DMS114 treated with DMSO at 0.1 percent for 48 hours (cell line): ENCODE results near the gene PIGS.

Experiments used
- DNase-seq: peaks from one replicate; lab custom pipeline; 2025; ENCODE audit not compliant: unreplicated experiment; lab: John Stamatoyannopoulos, UW

The PIGS gene

DNA sequence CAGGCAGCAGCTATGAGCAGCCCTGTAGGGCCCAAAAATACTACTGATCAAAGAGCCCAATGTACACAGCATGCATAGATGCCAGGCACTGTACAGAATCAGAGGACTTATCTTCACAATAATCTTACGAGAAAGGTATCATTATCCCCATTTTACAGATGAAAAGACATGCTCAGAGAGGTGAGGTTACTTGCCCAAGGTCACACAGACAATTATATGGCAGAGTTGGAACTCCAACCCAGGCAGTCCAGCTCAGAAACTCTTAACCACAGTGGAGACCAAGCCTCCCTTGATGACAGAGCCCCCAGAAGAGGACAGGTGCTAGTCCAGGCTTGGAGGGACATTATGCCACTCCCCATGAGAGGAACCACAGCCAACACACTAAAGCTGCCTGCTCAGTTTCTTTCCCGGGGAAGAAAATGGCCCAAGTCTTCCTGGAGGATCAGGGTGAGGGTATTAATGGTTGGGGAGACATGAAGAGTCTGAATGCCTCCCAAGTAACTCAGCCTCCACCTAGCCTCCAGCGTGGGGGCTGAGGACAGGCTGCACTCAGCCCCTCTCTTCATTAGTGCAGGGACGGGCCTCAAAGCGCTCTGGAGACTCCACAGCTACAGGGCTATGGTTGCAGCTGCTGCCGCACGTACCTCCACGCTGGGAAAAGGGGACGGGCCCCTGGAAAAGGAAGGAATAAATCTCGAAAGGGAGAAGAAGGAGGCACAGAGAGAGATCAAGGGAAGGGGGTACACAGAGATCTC, 19.7 kb downstream of the PIGS start:
- DNase-seq: no peak

DNA sequence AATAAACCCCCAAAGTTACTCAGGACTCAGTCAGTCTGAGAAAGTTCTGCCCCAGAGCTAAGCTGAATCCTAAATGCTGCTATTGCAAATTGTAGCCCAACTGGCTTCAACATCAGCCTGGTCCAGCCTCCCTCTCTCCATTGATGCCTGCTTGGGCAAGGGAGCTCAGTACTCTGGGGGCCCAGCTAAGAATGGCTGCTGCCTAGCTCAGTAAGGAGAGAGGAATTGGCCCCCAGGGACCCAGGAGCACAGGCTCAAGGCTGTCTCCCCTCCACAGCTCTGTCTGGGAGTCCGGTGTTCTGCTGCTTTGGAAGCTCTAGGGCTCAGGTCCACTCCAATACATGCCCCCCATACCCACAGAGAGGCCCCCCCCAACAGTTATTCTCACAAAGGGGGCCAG, 20.5 kb downstream of the PIGS start:
- DNase-seq: no peak

DNA sequence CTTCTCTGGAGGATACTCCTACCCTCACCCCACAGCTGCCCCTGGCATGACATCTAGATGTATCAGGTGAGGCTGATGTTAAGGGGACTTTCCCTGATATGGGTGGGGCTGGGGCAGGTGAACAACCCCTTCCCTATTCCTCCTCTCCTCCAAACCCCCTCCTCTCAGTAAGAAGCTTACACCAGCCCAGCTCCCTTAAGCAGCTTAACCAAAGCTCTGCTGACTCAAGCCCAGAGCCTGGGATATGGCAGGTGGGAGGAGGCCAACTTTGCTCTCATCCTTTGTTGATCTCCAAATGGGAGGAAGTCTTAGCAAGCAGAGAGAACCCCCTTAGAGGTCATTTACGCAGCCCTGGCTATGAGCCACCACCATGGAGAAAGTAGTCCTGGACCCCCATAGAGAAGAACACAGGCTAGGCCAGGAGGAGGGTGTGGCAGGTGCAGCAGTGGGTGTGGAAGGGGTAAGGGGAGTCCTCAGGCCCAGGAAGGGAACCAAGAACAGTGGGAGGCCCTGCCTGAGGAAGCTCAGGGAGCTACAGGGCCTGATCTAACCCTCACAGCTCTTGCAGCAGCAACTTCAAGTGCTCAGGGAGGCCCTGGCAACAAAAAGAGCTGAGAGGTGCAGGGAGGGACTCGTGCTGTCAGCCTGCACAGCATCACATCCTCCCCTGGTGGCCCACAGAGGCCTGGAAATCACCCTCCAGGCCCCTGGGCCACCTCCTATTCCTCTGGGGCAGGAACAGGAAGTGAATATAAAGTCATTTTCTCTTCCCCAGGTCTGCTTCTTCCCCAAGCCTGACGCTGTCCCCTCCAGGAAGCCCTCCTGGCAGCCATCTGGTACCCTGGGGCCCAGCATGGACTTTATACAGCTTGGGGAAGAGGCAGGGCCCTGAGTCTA, 21.8 kb downstream of the PIGS start:
- DNase-seq: no peak

DNA sequence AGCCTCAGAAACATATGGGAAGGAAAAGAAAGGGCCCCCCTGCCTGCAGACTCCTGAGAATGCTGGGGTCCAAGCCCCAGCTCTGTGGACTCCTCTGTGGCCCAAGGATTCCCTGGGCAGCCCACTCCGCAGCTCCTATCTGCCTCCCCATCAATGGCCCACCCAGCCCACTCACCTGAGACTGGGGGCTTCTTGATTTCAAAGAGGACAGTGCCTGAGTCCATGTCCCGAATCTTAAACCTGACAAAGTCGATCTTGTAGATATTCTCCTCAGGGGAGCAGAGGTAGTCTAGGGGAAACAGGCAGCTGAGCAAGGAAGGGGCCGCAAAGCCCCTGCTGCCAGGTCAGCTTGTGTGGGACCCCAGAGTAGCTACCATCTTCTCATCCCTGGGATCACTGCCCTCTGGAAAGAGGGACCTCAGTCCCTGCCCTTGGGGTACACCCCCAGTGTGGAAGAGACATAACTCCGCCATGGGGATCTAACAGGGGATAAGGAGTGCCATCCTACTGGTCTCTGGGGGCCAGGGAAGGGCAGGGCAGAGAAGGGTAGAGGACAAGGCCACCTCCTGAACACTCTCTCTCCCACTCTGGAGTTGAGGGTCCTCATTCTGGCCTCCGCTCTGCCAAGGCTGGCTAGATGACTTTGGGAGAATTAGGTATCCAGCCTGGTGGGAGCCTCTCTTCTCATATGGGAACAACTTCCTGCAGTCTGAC, 22.8 kb downstream of the PIGS start:
- DNase-seq: no peak

DNA sequence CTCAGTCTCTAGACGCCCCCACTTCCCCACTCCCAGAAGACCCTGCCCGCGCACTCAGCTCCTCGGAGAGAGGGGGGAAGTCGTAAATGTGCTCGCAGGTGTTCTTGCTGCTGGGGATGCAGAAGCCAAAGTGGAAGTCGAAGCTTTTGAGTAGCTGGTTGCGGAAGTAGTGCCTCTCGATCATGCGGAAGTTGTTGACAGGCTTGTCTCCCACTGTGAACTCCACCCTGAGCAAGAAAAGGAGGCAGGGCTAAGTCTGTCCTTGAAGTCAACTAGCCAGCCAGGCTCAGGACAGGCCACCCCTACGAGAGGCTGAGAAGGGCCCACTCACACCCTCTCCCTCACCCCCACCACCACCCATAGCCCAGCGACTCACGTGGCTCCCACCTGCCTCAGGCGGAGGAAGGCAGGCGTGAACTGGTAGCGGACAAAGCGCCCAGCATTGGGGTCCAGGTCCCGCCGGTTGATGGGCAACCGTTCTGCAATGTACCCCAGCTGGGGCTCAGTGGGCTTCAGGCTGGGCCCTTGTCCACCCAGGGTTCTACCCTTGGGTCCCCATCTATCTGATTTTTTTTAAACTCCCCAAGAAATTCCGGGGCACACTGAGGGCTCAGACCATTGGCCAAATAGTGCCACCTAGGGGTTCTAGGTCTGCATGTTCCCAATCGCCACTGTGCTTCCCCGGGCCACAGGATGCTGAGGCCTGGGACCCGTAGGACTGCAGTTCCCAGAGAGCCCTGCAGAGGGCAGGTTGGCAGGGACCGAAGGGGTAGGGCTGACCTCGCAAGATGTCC, 23.5 kb downstream of the PIGS start:
- DNase-seq: peak; percentile 32

DNA sequence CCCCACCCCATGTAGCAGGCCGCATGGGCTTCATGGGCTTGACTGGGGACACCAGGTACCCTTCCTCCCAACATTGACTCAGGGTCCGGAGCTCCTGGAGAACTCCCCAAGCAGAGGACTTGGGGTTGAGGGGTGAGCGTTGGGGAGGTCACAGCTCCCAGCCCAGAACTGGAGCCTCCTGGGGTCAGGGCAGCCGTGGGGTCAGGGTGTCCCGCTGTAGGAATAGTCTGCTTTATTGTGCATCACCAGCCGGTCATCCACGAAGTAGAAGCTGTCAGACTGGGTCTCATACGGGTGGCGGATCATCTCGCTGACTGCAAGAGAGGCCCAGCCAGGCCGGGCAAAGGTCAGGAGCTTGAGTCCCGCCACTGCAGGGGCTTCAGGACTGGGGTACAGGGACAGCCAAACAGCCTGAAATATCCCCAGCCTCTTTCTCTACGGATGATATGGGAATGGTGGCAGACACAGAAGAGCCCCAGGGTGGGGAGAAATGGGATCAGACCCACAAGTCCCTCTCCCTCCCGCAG, 24.2 kb downstream of the PIGS start:
- no peak for DNase-seq

DNA sequence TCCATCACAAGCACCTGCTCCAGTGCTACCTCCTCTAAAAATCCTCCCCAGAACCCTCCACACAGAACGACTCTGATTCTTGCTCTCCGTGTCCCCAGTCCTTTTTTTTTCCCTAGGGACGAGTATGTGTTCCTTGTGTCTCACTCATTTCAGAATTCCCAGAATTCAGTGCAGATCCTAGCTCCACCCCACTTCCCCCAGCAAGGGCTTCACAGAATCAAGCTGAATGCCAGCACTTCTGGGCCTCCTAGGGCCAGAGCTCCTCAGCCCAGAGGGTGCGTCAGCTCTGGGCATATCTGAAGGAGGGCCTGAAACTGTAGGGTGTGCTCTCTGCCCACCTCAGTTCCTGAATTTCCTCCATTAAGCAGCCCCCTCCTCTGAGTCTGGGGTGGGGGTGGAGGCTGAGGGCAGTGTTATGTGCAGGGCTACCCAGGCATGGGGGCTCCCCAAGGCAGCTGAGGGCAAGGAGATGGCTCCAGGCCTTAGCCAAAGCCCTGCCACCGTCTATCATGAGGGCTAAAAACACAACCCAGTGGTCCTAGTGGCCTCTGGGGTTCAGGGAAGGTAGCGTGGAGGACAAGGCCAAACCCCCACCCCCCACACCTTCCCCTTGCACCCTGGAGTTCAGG, 25.4 kb downstream of the PIGS start:
- DNase-seq: no peak

DNA sequence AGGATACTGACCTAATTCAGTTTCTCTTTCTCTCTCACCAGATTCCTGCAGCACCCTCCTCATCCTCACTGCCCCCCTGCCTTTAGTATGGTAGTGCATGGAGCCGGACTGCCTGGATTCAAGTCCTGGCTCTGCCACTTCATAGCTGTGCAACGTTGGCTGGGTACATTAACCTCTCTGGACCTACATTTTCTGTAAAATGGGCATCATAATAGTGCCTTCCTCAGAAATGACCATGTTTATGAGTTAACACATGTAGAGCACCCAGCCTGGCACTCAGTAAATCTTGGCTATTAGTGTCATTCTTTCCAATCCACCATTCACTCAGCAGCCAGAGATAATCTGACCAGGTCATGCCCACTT, 26.2 kb downstream of the PIGS start:
- no peak for DNase-seq

DNA sequence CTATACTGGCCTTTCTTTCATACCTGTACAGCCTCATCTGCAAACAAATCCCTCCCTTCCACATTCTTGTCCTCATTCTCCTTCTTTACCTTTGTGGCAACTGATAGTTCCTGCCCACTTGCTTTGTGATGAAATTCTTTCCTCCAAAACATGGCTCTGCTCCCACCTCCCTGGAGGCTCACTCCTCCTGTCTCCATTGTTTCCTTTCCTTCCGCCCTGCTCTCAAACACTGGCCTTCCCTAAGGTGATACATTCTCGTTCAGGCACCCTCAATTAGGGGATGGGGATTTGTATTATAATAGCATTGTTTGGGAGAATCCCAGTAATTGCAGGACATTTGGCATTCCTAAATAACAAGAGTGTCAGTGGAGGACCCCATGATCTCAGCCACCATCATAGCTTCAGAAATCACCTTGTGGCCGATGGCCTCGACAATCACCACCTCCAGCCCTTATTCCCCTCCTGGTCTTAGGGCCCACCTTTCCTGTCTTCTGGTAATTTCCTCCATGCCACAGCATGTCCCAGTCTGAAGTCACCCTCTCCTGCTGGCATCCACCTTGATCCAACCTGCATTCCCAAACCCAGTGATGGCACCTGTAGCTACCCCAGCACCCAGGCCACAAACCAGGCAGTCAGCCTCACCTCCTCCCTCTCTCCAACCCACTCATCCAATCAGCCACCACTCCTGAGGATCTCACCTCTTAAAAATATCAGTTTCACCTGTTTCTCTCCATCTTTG, 26.8 kb downstream of the PIGS start:
- no peak for DNase-seq

DNA sequence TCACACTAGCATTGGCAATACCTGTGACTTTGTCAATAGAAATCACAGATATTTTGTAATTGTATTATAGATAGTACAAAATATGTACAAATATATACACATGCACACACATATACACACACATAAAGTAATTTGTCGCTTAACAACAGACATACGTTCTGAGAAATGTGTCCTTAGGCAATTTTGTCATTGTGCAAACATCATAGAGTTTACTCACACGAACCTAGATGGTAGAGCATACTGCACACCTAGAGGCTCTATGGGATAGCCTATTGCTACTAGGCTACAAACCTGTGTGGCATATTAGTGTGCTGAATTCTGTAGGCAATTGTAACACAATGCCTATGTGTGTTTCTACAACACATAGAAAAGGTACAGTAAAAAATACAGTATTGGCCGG, 29.9 kb downstream of the PIGS start:
- no peak for DNase-seq

DNA sequence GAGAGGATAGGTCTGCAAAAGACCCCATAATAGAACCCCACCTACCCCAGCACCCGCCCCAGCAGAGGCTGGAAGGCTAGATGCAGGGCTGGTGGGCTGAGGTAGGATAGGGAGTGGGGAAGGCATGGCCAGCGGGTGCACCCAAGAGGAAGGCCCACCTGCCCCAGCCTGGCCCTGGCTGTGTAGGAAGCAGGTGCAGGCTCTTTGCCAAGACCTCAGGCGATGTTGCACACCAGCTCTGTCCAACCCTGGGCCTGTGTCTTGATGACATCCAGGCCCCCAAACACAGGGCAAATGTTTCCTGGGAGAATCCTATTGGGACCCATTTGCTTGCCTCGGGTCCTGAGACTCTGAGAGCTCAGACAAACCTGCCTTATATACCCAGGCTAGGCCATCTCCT, 31.1 kb downstream of the PIGS start:
- no peak for DNase-seq

DNA sequence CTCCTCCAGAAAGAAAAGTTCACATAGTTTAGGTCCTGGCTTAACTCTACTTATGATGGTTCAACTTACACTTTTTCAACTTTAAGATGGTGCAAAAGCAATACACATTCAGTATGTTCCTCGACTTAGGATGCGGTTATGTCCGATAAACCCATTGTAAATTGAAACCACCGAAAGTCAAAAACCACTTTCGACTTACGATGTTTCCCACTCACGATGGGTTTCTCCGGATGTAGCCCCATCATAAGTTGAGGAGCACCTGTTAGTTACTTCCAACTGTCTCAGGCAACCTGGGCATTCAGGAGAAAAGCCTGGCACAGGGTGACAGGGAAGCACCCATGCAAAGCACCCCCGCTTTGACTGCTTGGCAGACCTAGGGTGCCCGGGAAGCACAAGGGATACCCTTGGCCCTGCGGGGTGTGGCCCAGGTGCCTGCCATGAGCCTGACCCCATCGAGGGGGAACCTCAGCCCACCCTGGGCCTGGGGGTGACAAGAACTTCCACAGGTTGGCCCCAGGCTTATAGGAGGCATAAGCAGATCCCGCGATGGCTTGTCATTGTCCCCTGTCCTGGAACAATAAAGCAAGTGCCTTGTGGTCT, 32.9 kb downstream of the PIGS start:
- DNase-seq: no peak

DNA sequence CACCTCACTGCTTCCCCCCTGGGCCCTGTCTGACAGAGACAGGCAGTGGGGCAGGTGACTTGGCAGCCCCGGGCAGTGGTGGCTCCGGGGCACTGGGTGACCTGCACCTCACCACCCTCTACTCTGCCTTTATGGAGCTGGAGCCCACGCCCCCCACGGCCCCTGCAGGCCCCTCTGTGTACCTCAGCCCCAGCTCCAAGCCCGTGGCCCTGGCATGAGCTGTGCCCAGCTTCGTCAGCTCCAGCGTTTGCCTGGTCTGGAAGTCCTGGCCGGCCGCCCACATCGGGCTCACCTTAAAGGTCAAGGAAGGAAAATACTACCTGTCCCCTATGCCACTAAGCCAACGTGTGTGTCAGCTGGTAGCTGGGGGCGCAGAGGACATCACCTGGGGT, 34.1 kb downstream of the PIGS start:
- no peak for DNase-seq

DNA sequence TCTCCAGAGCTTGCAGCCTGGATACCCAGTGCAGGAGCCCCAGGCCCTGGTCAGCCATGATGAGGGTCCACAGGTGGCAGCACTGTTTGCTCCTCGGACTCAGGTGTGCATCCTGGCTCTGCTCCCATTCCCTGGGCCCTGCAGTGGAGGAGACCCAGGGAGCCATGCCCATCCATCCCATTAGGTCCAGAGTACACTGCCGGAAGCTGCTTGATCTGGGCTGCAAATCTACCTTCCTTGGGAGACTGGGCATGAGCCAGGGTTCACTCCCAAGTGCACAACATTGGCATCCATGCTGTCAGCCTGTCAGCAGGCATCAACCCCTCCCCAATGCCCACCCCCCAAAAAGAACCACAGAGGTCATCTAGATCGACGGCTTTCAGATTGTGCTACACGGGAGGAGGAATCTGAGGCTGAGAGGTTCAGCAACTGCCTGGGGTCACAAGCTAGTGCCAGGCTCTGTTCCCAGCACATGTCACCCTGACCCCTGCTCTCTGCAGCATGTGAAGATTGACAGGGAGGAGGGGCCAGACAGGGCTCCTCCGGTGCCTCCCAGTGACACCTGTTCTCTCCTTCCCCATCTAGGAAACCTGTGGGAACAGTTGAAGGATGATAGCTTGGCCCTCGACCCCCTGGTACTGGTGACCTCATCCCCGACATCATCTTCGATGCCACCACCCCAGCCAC, 34.6 kb downstream of the PIGS start:
- no peak for DNase-seq

DNA sequence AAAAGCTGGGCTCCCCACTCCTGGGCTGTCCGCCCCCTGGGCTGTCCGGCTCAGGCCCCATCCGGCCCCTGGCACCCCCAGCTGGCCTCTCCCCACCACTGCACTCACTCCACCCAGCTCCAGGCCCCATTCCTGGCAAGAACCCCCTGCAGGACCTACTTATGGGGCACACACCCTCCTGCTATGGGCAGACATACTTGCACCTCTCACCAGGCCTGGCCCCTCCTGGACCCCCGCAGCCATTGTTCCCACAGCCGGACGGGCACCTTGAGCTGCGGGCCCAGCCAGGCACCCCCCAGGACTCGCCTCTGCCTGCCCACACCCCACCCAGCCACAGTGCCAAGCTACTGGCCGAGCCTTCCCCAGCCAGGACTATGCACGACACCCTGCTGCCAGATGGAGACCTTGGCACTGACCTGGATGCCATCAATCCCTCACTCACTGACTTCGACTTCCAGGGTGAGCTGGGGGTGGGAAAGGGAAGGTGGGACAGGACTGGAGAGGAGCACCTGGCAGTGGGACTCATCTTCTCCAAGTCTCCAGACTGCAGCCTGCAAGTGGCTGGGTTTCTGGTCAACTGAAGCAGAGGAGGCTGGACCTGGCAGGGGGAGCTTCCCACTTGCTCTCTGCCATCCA, 36.5 kb downstream of the PIGS start:
- DNase-seq: no peak

DNA sequence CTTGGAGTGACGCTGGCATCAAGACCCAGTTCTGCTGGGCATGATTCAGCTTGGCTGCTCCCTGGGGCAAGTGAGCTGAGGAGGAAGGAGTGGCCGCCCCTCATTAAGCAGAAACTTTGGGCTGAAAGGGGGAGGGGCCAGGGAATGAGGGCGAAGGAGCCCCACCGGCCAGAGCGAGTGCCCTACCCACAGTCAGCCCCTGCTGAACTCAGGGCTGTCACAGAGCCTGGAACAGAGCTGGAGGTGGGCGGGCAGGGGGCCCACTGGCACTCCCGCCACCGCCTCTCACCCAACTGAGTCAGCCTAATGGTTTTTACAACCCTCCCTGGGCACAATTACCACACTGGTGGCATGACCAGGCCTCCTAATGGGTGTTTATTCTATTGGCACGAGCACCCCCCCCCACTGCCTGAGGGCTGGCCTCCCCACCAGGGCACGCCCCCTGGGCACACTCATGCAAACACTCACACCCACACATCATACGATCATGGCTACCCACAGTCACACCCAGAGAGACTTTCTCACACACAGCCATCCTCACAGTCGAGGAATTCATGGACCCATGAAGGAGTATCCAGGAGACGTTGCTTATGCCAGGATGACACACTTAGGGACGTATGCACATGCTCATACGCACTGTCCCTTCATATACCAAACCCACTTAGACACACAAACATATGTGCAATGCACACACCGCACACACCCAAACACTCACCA, 38.1 kb downstream of the PIGS start:
- no peak for DNase-seq
